Cardiac muscle cell (in vitro differentiated cells and primary cell): ENCODE data around the gene TASP1. TPM values are rescaled to one million over a fixed set of nuclear protein-coding genes. Genes with fewer than 3 reads are reported as not detected.

Experiments used
- DNase-seq, 2 donors: peaks; one replicate each; pipeline versions ENCODE4 v3.0.0 to v3.0.0-alpha.2; 2010 to 2017; ENCODE audit warnings: low read depth in 1 of 2, low spot score in 1 of 2
- H3K27ac ChIP-seq: fragments of 200-600 bp; sonication (generic); 2 replicates; pipeline ENCODE4 v1.5.1; 2016
- H3K27me3 ChIP-seq: fragments of 200-600 bp; sonication (generic); 2 replicates; pipeline ENCODE4 v1.6.0; 2016; ENCODE audit warnings: control low read depth
- H3K36me3 ChIP-seq: fragments of 200-600 bp; sonication (generic); 2 replicates; pipeline ENCODE4 v1.5.1; 2016; ENCODE audit warnings: control low read depth
- H3K4me1 ChIP-seq: fragments of 200-600 bp; sonication (generic); 2 replicates; pipeline ENCODE4 v1.8.1; 2017; ENCODE audit warnings: low read depth, mild to moderate bottlenecking, mixed run types
- H3K4me3 ChIP-seq: fragments of 200-600 bp; sonication (generic); 2 replicates; pipeline ENCODE4 v1.5.1; 2016; ENCODE audit warnings: mild to moderate bottlenecking
- H3K9me3 ChIP-seq: fragments of 200-600 bp; sonication (generic); 2 replicates; pipeline ENCODE4 v1.5.1; 2017; ENCODE audit warnings: low read depth, mild to moderate bottlenecking, control low read depth
- CTCF ChIP-seq: IDR thresholded peaks from 2 replicates; pipeline ENCODE4 v1.5.1; 2012; ENCODE audit warnings: low read depth, mild to moderate bottlenecking, low read length
- polyA plus RNA-seq: library from polyadenylated mRNA; unstranded; fragments of >200 nt; fragmentation: Nextera tagmentation; extraction: Ambion mirVana; gene quantifications from 2 replicates; pipeline ENCODE4 v1.2.1, GENCODE V29; 2016
- total RNA-seq: library from RNA; depleted of rRNA; stranded (reverse); fragments of >200 nt; gene quantifications from 2 replicates; pipeline ENCODE4 v1.2.3, GENCODE V29; 2016

Gene TASP1
- total and polyA plus RNA-seq, 2 experiments from 2014 or later, result 9.3 to 12.6 TPM

- Histone ChIP-seq H3K27me3 (no peaks in the 10 kb centered on the region), H3K27ac (no peak overlapping the region), H3K9me3 (no peaks in the 10 kb centered on the region), H3K4me3 (no peak overlapping the region), H3K36me3 (no peaks in the 10 kb centered on the region), H3K4me1 (no peaks in the 10 kb centered on the region)
- DNase-seq, result peak in 1 of 2 donors; percentile 10
- TF ChIP-seq CTCF, result no peak
These were observed 84.0 kb downstream of the TASP1 start for GRCh38 chr20:13554706-13555105.

- Histone ChIP-seq H3K4me1 (no peaks in the 10 kb centered on the region), H3K27me3 (no peaks in the 10 kb centered on the region), H3K36me3 (no peaks in the 10 kb centered on the region), H3K4me3 (no peak overlapping the region), H3K9me3 (no peaks in the 10 kb centered on the region), H3K27ac (no peak overlapping the region)
- no peak for TF ChIP-seq CTCF
- peak in 1 of 2 donors; percentile 29 for DNase-seq
These were observed 84.7 kb downstream of the TASP1 start for GRCh38 chr20:13554076-13554475.

- no peak overlapping the region for H3K4me3 ChIP-seq
- H3K4me1 ChIP-seq, result no peaks in the 10 kb centered on the region
- no peak for DNase-seq
- H3K27ac ChIP-seq, result no peak overlapping the region
- no peaks in the 10 kb centered on the region for H3K27me3 ChIP-seq
- TF ChIP-seq CTCF, result no peak
- no peaks in the 10 kb centered on the region for H3K36me3 ChIP-seq
- no peaks in the 10 kb centered on the region for H3K9me3 ChIP-seq
These were observed 86.7 kb downstream of the TASP1 start for GRCh38 chr20:13552061-13552460.

- Histone ChIP-seq H3K36me3 (no peaks in the 10 kb centered on the region), H3K27me3 (no peaks in the 10 kb centered on the region), H3K9me3 (no peaks in the 10 kb centered on the region), H3K4me1 (peaks cover 9% of the 10 kb centered on the region), H3K4me3 (no peak overlapping the region), H3K27ac (no peak overlapping the region)
- no peak for DNase-seq
- TF ChIP-seq CTCF, result no peak
These were observed 89.3 kb downstream of the TASP1 start for GRCh38 chr20:13549451-13549850.

GRCh38 chr20:13546497-13547131 lies 92.1 kb downstream of the TASP1 start:
- Histone ChIP-seq H3K27me3 (no peaks in the 10 kb centered on the region), H3K4me1 (peaks cover 11% of the 10 kb centered on the region), H3K27ac (no peak overlapping the region), H3K9me3 (no peaks in the 10 kb centered on the region), H3K36me3 (no peaks in the 10 kb centered on the region), H3K4me3 (no peak overlapping the region)
- peak; percentile 81 to 89 for DNase-seq
- TF ChIP-seq CTCF, result peak; percentile 82
